Measurements from ENCODE around the gene ACTR2.
A peak's percentile ranks its signal among the peaks of the same experiment; 100 is the strongest.
"Not testable (repeated sequence)": the region's sequence is repeated elsewhere in the genome, so short reads cannot be mapped to it uniquely, and the experiment has no call there.

The ACTR2 gene

GRCh38 chr2:65311049-65311448 is 83.4 kb downstream of the ACTR2 start:
- no peak for FAIRE-seq
- no peak for DNase-seq (ENCODE audit: low spot score)

GRCh38 chr2:65311596-65311995 is 84.0 kb downstream of the ACTR2 start:
- DNase-seq (ENCODE audit: low spot score) (no peak), FAIRE-seq (no peak)

- DNase-seq (ENCODE audit: low spot score) (no peak), FAIRE-seq (no peak)
These were observed 85.7 kb downstream of the ACTR2 start for GRCh38 chr2:65313126-65313953.

GRCh38 chr2:65313954-65314256 is 86.3 kb downstream of the ACTR2 start:
- DNase-seq (ENCODE audit: low spot score), result no peak
- FAIRE-seq, result no peak

GRCh38 chr2:65314801-65315441 is 87.3 kb downstream of the ACTR2 start:
- no peak for FAIRE-seq
- no peak for DNase-seq (ENCODE audit: low spot score)

GRCh38 chr2:65316072-65316471 is 88.4 kb downstream of the ACTR2 start:
- DNase-seq (ENCODE audit: low spot score) (no peak), FAIRE-seq (no peak)

- FAIRE-seq; DNase-seq (ENCODE audit: low spot score): not testable (repeated sequence)
These were observed 89.7 kb downstream of the ACTR2 start for GRCh38 chr2:65317351-65317750.

GRCh38 chr2:65317841-65318240 is 90.2 kb downstream of the ACTR2 start:
- DNase-seq (ENCODE audit: low spot score), result no peak
- FAIRE-seq, result no peak

- DNase-seq (ENCODE audit: low spot score) (no peak), FAIRE-seq (no peak)
These were observed 91.5 kb downstream of the ACTR2 start for GRCh38 chr2:65319072-65319673.

- FAIRE-seq, result no peak
- DNase-seq (ENCODE audit: low spot score), result no peak
These were observed 92.0 kb downstream of the ACTR2 start for GRCh38 chr2:65319674-65320041.

GRCh38 chr2:65320042-65320725 is 92.6 kb downstream of the ACTR2 start:
- no peak for FAIRE-seq
- peak; percentile 90 for DNase-seq (ENCODE audit: low spot score)

Measured in urothelium cell line (cell line).